PC-3 (cell line): ENCODE results near the gene ABL1.

Experiments
- CTCF ChIP-seq: fragments of 300-600 bp; sonication (generic); conservative IDR thresholded peaks from 2 replicates; pipeline ENCODE4 v1.5.1; 2017; ENCODE audit warnings: antibody characterized with exemption, low read depth, mild to moderate bottlenecking, low read length
- EZH2 ChIP-seq: fragments of 300-600 bp; sonication (generic); IDR thresholded peaks from one replicate; pipeline ENCODE4 v1.6.1; 2017; ENCODE audit warnings: antibody characterized with exemption, mild to moderate bottlenecking, low read length; ENCODE audit not compliant: unreplicated experiment
- EZH2phosphoT487 ChIP-seq: fragments of 300-600 bp; sonication (generic); IDR thresholded peaks from 2 replicates; pipeline ENCODE4 v1.6.1; 2018; ENCODE audit warnings: mild to moderate bottlenecking, antibody characterized with exemption, low read length, borderline replicate concordance

GRCh38 chr9:130834371-130835336, at the start of gene ABL1:
- TF ChIP-seq CTCF (no peak), EZH2 (no peak), EZH2phosphoT487 (no peak)
